HG03457 (cell line): ENCODE measurements around the gene ETV6.

Experiments
- ATAC-seq: cut with Tn5 transposase; IDR thresholded peaks from one replicate; pipeline ENCODE4 v1.9.1; 2021; ENCODE audit warnings: moderate number of reproducible peaks; ENCODE audit not compliant: unreplicated experiment

Gene ETV6

DNA sequence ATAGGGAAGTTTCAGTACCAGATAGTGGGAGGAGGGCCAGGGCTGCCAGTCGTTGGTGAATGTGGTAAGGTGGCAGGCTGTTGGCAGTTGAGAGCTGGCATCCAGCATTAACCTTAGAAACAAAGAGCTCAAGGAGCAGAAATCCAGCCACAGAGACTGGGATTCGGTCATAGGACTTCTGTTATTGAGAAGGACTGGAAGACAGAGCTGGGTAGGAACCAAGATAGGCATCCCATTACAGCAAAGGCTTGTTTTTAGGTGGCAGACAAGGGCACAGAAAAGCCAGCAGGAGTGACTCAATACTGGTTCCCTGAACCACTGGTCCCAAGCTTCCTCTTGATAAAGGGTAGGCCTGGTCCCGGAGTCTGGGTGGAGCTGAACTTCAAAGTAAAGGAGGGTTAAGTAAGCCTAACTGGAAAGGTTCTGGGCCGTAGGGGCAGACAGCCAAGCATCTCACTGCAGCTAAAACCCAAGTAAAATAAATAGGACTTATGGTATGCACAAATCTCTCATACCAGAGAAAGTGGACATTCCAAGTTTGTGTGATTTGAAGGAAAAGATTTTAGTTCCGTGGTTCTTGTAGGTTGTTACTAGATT, 147.9 kb downstream of the ETV6 start:
- ATAC-seq = no peak

DNA sequence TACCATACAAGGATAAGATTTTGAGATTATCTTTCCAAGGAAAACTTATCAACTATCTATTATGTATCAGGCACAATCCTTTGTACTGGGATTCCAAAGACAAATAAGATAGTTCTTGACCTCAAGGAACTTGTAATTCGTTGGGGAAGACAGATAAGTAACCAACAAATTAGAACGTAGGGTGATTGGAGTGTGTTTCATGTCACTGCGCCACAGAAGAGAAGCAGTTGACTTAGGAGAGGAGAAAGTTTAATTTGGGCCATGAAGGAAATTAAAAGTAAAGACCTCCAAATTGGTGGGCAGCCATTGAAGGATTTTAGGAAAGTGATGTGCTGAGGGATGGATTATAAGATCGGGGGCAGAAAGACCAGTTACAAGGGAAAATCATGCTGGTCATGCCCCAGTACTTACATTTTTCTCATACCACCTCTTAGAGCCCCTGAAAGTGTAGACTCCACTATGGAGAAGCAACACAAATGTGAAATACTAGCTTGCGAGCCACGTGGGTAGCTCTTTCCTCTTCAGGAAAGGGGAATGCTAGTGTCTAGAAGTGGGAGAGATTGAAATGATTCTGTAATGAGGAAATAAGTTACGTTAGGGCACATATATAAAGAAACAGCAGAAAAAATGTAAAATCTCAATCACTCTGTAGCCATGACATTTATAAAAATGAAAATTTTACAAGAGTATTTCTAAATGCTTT, 148.7 kb downstream of the ETV6 start:
- no peak for ATAC-seq

DNA sequence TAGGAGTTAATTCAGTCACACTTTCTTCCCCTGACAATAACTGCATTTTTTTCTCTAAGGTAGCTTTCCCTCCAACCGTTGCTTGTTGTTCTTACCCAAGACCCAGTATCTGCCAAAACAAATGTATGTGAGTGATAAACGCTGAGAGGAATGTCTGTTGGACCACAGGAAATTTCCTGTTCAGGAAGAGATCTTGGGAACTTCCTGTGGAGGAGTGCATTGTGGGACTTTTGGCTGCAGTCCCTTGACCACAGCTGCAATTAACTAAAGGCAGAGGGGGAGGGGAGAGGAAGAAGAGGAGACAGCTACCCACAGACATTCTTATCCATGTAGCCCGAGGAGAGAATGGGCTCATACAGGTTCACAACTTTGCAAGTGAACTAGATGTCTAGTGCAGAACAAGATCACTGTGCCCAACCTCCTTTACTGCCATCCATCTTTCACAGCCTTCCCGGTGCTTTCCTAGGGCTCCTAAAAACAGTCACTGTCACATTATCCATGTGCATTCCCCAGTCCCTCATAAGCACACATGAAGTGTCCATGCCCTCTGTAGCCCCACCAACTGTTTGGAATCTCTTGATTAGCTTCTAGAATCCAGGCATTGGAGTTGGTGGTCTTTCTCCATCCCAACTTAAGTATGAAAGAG, 149.5 kb downstream of the ETV6 start:
- ATAC-seq = no peak

DNA sequence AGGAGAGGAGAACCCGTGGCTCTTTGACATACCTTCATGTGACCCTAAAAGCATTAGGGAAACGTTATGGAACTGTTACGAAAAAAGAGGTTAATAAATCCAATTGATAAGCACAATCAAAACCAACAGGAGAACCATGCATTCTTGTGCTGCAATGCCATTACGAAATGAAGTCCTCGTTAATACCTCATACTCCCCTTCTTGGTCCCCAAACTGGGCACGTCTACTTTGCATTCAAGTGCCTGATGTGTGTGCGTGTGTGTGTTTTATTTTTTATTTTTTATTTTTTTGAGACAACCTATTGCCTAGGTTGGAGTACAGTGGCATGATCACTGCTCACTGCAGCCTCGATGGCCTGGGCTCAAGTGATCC, 150.0 kb downstream of the ETV6 start:
- no peak for ATAC-seq

DNA sequence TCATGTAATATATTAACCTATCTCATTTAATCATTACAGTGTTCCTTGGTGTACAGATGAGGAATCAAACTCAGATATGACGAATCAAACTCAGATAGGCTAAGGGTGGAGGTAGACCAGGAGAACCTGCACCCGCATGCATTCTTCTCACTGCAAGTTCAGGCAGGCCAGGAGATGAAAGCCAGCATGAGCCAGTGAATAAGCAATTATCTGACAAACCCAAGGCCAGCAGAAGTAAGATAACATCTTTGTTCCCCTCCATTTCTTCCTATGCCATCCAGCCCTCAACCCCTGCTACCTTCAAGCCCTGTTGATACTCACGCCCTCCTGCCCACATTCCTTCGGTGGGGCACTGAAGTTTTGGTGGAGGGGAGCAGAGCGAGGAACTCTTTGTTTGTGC, 152.2 kb downstream of the ETV6 start:
- ATAC-seq = no peak

DNA sequence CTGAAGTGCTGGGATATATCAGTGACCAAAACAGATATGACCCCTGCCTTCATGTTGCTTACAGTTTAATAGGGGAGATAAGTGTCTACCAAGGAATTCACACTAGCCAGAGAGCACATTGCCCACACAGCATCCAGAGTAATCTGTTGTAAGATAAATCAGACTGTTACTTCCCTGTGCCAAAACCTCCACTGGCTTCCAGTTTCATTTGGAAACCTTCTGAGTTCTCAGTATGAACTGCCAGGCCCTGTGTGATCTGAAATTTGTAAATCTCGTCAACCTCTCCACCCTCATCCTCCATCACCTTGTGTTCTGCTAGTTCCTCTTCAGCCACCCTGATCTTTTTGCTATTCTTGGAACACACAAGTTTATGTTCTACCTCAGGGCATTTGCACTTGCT, 154.7 kb downstream of the ETV6 start:
- ATAC-seq = no peak

DNA sequence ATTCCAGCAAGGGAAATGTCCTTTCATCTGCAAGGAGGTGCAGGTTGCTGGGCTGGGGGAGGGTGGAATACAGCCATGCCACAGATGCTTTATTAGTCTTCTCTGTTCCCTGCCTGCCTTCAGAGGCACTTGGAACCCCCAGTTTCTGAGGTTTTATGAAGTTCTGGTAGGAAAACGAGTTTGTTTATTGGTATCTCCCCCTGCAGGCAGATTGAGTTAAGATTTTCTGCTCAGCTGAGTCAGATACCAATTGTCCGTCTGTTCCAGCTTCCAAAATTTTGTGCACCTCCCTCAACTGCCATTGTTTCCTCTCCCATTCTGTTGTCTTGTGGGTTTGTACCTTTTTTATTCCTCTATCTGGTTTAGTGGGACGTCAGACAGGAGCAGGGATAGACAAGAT, 155.6 kb downstream of the ETV6 start:
- no peak for ATAC-seq

DNA sequence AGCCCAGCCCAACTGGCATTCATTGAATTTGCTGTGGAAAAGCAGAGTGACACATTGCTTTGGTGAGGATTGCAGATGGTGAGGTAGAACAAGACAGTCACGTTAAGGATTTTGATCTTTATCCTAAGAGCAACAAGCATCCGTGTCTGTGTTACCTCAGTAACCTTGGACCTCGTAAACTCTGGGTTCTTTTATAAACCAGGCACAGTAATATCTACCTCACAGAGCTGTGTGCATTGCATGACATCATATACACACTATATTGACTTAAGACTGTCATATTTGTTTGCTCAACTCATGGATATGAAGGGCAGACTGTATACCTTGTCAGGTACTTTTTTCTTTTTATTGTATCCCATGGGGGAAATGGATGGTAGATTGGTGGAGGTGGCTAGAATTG, 156.2 kb downstream of the ETV6 start:
- no peak for ATAC-seq

DNA sequence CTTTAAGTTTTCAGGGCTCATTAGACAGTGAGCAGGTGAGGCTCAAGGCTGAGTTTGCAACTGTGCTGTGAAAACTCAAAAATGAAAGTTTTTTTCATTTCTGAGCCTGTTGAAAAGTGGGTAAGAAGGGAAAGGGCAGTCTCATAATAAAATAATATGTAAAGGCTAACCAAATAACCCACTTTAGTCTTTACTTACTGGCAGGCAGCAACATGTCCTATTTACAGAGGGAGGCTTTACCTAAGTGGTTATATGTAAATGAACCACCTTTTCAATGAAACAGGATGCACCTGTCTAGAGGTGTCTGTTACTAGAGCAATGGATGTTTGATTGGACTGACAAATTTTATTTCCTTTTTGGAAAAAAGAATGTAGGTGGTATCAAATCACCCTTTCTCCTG, 158.0 kb downstream of the ETV6 start:
- ATAC-seq = no peak

DNA sequence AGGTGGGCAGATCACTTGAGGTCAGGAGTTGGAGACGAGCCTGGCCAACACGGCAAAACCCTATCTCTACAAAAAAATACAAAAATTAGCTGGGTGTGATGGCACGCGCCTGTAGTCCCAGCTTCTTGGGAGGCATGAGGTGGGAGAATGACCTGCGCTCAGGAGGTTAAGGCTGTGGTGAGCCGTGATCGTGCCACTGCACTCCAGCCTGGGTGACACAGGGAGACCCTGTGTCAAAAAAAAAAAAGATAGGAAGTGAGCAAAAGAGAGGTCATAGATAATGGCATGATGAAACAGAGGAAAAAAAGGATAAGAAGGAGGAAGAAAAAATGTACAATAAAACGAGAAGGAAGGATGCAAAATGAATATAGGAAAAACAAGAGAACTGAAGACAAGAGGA, 159.5 kb downstream of the ETV6 start:
- ATAC-seq = no peak

DNA sequence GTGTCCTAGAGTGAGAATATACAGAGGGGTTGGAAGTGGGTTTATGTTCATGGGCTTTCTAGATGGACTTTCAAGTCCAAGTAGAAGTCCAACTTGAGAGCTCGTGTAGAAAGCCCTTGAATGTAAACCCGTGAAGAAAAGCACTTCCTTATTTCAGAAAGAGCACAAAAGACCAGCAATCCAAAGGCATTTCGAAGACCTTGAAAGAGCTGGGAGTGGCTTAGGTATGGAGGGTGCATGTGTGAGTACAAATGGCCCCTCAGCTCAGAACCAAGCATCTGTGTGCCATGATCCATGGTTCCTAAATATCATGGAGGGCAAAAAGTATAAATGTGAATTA, 160.7 kb downstream of the ETV6 start:
- no peak for ATAC-seq

DNA sequence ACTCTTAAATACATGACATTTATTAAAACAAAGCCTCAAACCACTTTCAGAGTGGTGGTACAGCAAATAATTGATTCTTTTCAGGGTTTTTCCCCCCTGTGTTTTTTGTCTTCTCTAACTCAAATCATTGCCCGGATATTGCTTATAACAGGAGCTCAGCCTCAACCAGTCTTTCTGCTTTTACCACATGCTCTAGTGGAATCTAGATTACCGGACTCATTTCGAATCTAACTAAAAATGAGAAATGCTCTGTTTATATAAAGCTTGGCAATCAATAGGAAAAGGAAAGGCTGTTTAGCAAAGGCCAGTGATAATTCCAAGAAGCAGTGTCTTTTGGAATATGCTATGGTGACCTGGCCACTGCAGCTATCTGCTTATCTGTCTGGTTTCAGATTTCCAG, 161.5 kb downstream of the ETV6 start:
- ATAC-seq = no peak

DNA sequence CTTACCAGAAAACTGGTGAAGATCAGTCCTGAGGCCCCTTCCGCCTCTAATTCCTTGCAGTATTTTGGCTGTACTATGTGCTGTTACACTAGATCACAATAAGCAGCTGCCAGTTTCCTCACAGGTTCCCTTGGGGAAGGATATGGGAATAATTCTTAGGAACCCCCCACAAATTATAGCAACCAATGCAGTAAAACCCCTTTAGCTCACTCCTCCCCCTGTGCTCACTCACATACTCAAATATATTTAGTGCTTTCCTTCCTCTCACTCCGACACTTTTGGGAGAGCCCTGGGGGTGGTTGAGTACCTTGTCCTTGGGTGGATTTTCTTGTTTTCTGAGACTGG, 162.7 kb downstream of the ETV6 start:
- ATAC-seq = no peak

DNA sequence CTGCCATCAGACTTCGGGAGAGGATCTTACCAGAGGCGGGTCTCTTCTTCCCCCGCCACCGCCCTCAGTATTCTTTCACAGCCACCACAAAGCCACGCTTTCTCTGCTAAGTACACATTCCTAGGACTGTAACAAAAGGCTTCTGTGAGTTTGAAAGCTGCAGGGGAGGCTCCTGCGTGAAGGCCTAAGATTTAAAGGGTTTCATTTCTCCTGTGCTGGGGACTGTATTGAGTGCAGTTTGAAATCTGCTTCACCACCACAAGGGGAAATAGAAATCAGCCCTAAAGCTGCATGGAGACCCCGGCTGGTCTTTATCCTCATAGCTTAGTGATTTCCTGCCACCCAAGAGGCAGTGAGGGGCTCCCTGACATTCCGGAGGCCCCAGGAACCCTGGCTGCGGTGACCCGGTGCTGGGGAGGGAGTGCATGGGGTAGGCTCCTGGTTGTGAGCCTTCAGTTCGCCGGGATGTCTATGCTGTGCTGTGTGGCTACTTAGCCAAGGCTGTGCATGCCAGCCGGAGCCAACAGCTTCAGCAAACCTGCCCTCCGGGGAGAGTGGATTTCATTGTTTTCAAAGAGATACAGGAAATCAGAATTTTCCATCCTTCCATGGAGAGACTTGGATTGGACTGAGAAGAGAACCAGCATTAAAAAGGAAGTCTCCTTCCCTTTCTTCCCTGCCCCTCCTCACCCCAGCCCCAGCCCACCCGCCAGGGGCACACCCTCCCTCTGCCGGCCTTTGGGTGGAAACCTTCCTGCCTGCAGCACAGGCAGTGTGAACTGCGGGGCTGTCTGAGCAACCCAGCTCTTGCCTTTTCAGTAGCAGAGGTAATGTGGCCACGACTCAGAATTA, 163.3 kb downstream of the ETV6 start:
- ATAC-seq = no peak

DNA sequence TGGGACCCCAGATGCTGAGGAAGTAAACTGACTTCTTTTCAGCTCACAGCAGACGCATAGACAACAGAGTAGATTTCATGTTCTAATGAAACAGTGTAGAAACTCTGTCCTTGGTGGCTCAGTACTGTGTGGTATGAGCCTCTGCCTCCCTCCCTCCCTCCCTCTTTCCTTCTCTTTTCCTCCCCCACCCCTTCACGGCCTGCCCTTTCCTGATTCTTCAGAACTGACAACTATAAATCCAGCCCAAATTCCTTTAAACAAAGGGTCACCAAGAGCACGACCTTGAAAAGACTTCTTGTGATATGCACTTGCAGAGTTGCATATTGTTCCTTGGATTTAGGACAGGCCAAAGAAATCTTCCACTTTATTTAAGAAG, 164.0 kb downstream of the ETV6 start:
- no peak for ATAC-seq

DNA sequence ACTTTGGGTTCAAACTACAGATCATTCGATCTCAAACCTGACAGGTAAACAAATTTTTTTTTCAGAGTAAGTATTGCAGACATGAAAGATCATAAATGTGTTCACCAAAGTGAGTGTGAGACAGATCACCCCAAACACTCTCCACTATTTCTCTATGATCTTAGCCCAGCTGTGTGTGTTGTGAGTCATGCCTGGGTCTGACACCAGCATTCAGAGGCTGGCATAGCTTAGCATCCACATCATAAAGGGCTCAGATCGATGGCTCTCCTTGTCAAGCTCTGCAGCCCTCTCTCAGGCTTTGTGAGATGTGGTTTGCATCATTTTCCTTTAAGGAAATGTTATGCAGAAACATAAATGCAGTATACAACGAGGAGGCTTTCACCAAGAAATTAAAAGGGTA, 164.9 kb downstream of the ETV6 start:
- no peak for ATAC-seq

DNA sequence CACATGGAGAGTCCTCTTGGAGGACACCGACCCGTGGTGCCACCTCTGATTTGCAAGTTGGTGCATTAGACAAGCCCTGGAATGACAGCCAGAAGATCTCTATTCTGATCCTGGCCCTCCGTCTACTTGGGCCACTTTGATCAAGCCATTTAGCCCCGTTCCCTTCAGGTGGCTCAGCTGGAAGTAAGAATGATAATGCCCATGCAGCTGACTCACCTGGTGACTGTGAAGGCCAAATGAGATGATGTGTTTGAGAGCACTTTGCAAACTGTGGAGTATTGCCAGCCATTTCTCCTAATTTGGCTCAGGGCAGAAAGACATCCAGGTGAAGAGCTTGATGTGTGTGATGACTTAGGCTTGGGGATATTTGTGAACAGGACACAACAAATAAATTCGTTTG, 165.9 kb downstream of the ETV6 start:
- no peak for ATAC-seq

DNA sequence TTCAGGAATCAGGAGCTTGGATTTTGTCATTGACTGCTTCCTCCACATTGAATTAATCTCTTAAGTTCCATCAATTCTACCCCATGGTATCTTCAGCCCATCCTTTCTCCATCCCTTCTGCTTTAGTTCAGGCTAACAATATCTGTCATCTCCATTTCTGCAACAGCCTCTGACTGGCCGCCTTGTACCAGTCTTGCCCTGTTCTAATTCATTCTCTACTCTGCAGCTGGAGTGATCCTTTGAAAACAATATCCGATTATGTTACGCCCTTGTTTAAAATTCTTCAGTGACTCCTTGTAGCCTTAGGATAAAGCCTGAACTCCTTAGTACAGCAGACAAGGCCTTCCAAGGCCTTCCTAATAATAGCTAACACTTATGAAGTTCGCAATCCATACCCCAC, 170.2 kb downstream of the ETV6 start:
- ATAC-seq = no peak

DNA sequence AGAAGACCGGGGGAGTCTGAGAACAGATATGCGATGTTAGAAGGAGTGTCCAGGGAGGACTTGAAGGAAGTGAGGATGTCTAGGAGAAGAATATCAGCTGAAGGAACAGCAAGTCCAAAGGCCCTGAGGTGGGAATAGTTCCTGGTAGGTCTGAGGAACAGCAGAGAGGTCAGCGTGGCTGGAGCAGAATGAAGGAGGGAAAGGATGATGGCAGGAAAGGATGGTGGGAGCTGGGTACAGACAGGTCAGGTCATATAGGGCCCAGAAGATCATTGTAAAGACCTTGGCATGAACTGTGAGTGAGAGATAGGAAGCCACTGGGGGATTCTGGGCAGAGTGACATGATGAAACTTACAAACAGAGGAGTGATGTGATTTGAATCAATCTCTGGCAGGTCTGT, 171.0 kb downstream of the ETV6 start:
- ATAC-seq = no peak

DNA sequence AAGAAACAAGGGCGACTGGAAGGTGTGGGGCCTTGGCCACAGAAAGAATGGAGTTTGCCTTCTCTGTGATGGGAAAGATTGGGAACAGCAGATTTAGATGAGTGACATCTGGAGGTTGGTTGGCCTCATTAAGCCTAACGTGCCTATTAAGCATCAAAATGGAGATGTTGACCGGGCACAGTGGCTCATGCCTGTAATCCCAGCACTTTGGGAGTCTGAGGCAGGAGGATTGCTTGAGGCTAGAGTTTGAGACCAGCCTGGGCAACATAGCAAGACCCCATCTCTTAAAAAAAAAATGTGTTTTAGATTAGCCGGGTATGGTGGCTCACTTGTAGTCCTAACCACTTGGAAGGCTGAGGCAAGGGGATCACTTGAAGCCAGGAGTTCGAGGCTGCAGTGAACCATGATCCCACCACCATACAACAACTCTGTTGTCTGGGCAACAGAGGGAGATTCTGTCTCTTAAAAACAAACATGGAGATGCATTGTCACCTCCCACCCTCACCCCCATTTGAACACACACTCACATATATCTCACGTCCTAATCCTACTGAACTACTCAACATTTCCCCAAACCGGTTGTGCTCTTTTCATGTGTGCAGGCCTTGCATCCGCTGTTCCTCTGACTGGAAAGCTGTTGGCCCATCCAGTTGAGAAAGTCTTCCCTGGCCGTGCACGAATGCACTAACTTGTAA, 172.1 kb downstream of the ETV6 start:
- ATAC-seq = peak; percentile 7

DNA sequence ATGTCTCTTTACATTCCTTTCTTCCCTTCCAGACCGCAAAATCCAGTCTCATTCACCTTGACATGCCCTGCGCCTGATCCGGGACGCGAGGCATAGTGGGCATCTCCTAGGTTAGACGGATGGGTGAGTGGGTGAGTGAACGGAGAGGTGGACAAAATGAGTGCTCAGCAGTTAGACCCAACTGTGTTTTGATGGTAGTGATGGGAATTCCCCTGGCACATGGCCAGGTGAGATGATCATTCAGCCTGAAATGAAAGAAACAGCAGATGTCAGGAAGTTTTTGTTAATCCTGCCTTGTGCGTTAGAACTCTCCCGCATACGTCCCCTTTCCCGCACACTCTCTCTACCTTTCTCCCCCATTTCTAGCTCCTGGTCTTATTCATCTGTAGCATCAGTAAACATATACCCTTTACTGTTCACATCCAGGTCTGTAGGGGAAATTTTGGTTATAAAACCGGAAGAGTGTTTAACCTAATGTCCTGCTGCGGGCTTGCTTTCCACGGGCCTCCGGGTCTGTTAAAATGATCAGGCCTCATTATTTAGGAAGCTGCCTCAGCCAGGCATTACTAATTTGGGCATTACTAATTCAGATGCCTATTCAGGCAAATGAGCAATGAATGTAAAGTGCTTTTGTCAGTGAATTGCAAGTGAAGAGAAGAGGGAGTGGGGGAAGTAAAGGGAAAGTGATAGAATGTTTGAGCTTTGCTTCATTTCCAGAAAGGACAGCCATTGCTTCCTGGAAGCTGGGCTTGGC, 172.8 kb downstream of the ETV6 start:
- peak; percentile 41 for ATAC-seq
